Measurements from ENCODE around the gene ZC3H15. TPM values are rescaled to one million over a fixed set of nuclear protein-coding genes. Genes with fewer than 3 reads are reported as not detected.

ZC3H15 gene
- total and polyA plus RNA-seq, 2 experiments from 2014 or later: 75.6 to 281 TPM

- Histone ChIP-seq H2AFZ (no peak overlapping the region), H3K4me3 (no peak overlapping the region), H3K4me2 (no peak overlapping the region), H3K4me1 (ENCODE audit: insufficient read depth) (peaks cover 34% of the 10 kb centered on the region), H3K36me3 (ENCODE audit: insufficient read depth) (no peaks in the 10 kb centered on the region), H3K9me2 (ENCODE audit: insufficient read depth) (no peaks in the 10 kb centered on the region; the same call in 1 of the 2 replicates), H4K20me1 (replicated peaks; ENCODE audit: insufficient read depth) (no peaks in the 10 kb centered on the region), H3K79me2 (replicated peaks; ENCODE audit: insufficient read depth) (no peaks in the 10 kb centered on the region), H3K27me3 (ENCODE audit: insufficient read depth) (no peaks in the 10 kb centered on the region), H3K27ac (ENCODE audit: low read depth) (peak overlapping the region; percentile 72), H3F3A (replicated peaks; ENCODE audit: low read depth) (no peaks in the 10 kb centered on the region)
- H3K27ac Mint-ChIP-seq: peak overlapping the region; percentile 96
- no peaks in the 10 kb centered on the region for H3K36me3 Mint-ChIP-seq (ENCODE audit: low read depth)
- no peaks in the 10 kb centered on the region for H3K9me3 Mint-ChIP-seq
- no peak for TF ChIP-seq ZNF331 (CRISPR knock-in tag; IDR thresholded peaks at IDR 0.05; ENCODE audit: low read depth)
- no peak for TF ChIP-seq JUNB (IDR thresholded peaks at IDR 0.05; ENCODE audit: unreplicated experiment)
- TF ChIP-seq, protein P1, sequence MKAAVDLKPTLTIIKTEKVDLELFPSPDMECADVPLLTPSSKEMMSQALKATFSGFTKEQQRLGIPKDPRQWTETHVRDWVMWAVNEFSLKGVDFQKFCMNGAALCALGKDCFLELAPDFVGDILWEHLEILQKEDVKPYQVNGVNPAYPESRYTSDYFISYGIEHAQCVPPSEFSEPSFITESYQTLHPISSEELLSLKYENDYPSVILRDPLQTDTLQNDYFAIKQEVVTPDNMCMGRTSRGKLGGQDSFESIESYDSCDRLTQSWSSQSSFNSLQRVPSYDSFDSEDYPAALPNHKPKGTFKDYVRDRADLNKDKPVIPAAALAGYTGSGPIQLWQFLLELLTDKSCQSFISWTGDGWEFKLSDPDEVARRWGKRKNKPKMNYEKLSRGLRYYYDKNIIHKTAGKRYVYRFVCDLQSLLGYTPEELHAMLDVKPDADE (IDR thresholded peaks at IDR 0.05): no peak
- TF ChIP-seq, protein P2, sequence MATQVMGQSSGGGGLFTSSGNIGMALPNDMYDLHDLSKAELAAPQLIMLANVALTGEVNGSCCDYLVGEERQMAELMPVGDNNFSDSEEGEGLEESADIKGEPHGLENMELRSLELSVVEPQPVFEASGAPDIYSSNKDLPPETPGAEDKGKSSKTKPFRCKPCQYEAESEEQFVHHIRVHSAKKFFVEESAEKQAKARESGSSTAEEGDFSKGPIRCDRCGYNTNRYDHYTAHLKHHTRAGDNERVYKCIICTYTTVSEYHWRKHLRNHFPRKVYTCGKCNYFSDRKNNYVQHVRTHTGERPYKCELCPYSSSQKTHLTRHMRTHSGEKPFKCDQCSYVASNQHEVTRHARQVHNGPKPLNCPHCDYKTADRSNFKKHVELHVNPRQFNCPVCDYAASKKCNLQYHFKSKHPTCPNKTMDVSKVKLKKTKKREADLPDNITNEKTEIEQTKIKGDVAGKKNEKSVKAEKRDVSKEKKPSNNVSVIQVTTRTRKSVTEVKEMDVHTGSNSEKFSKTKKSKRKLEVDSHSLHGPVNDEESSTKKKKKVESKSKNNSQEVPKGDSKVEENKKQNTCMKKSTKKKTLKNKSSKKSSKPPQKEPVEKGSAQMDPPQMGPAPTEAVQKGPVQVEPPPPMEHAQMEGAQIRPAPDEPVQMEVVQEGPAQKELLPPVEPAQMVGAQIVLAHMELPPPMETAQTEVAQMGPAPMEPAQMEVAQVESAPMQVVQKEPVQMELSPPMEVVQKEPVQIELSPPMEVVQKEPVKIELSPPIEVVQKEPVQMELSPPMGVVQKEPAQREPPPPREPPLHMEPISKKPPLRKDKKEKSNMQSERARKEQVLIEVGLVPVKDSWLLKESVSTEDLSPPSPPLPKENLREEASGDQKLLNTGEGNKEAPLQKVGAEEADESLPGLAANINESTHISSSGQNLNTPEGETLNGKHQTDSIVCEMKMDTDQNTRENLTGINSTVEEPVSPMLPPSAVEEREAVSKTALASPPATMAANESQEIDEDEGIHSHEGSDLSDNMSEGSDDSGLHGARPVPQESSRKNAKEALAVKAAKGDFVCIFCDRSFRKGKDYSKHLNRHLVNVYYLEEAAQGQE (IDR thresholded peaks at IDR 0.05; ENCODE audit: unreplicated experiment): no peak
- no peaks in the 10 kb centered on the region for H3K27me3 Mint-ChIP-seq (ENCODE audit: insufficient read depth, low read depth, poor library complexity)
- H3K4me3 Mint-ChIP-seq: no peak overlapping the region; the same call in 1 of the 3 replicates
- peak; percentile 50 for DNase-seq (ENCODE audit: low spot score)
- peaks cover 16% of the 10 kb centered on the region for H3K4me1 Mint-ChIP-seq
- ATAC-seq: peak; percentile 61
Observed at GRCh38 chr2:186544255-186544675, 58.2 kb downstream of the ZC3H15 start.

DNA sequence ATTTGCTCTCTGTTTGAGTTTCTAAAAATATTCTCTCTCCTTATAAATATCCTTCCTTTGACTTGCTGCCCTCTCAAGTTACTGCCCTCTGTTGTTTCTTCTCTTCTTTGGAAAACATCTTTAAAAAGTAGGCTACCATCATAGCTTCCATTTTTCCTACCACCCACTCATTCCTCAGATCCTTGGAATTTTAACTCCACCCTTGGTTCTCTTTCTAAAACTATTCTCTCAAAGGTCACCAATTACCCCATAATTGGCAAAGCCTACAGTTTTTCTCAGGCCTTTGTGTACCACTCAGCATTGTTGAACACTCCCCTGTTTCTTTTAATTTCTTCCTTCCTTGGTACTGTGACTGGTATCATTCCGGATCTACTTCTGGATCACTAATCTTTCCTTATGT is 60.8 kb downstream of the ZC3H15 start:
- Mint-ChIP-seq H3K4me1 (peaks cover 4% of the 10 kb centered on the region), H3K36me3 (ENCODE audit: low read depth) (no peaks in the 10 kb centered on the region), H3K4me3 (no peak overlapping the region), H3K27me3 (ENCODE audit: insufficient read depth, low read depth, poor library complexity) (no peaks in the 10 kb centered on the region), H3K27ac (no peak overlapping the region), H3K9me3 (no peaks in the 10 kb centered on the region)
- no peaks in the 10 kb centered on the region for H3F3A ChIP-seq (replicated peaks; ENCODE audit: low read depth)
- no peak overlapping the region for H3K4me3 ChIP-seq
- no peak overlapping the region for H3K27ac ChIP-seq (ENCODE audit: low read depth)
- DNase-seq (ENCODE audit: low spot score) (no peak), ATAC-seq (no peak)
- H3K27me3 ChIP-seq (ENCODE audit: insufficient read depth): no peaks in the 10 kb centered on the region
- H3K4me1 ChIP-seq (ENCODE audit: insufficient read depth): peaks cover 23% of the 10 kb centered on the region
- no peaks in the 10 kb centered on the region for H3K79me2 ChIP-seq (replicated peaks; ENCODE audit: insufficient read depth)
- H4K20me1 ChIP-seq (replicated peaks; ENCODE audit: insufficient read depth): no peaks in the 10 kb centered on the region
- H3K4me2 ChIP-seq: no peak overlapping the region
- no peaks in the 10 kb centered on the region; the same call in 1 of the 2 replicates for H3K9me2 ChIP-seq (ENCODE audit: insufficient read depth)
- H3K36me3 ChIP-seq (ENCODE audit: insufficient read depth): no peaks in the 10 kb centered on the region
- H2AFZ ChIP-seq: no peak overlapping the region
- TF ChIP-seq, protein P3, sequence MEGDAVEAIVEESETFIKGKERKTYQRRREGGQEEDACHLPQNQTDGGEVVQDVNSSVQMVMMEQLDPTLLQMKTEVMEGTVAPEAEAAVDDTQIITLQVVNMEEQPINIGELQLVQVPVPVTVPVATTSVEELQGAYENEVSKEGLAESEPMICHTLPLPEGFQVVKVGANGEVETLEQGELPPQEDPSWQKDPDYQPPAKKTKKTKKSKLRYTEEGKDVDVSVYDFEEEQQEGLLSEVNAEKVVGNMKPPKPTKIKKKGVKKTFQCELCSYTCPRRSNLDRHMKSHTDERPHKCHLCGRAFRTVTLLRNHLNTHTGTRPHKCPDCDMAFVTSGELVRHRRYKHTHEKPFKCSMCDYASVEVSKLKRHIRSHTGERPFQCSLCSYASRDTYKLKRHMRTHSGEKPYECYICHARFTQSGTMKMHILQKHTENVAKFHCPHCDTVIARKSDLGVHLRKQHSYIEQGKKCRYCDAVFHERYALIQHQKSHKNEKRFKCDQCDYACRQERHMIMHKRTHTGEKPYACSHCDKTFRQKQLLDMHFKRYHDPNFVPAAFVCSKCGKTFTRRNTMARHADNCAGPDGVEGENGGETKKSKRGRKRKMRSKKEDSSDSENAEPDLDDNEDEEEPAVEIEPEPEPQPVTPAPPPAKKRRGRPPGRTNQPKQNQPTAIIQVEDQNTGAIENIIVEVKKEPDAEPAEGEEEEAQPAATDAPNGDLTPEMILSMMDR (conservative IDR thresholded peaks at IDR 0.05; ENCODE audit: low read depth in 2 of 2): no peak
- no peak for TF ChIP-seq NANOG (IDR thresholded peaks at IDR 0.05; ENCODE audit: borderline replicate concordance)

Data from GM23338 (cell line).